Measurements from ENCODE around the gene HPCAL1. TPM values are rescaled to one million over a fixed set of nuclear protein-coding genes. Genes with fewer than 3 reads are reported as not detected.

Gene HPCAL1
- total and polyA plus RNA-seq, 2 donors (not counting 1 experiment from before 2014, with no cell fraction given): 60.3 to 65.1 TPM

DNA sequence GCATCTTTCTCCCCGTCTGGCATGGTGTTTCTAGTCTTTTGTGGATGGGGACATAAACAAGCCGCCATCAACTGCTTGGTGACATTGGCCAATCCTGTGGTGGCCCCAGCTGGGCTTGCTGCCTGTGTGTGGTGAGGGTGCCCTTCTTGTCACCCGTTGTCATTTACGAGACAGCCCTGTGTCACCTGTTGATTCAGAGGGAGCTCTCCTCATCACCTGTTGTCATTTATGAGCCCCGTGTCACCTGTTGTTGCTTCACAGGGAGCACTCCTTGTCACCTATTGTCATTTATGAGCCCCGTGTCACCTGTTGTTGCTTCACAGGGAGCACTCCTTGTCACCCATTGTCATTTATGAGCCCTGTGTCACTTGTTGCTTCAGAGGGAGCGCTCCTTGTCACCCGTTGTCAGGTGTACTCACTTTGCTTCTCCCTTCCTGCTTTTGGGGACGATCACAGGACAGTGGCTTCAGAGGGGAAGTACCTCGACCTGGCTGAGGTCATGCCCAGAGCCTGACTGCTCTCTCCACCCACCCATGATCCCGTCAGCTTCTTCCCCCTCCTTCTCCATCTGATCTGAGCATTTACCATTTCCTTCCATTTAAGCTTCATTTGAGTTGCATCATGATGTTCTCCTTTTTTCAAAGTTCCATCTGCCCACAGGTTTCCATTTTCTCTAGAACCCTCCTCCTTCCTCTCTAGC lies 29.1 kb downstream of the HPCAL1 start:
- Histone ChIP-seq H3K27ac (ENCODE audit: low read length in 2 of 2) (peak overlapping the region; percentile 58 to 82), H2AFZ (ENCODE audit: insufficient read depth, low read depth, low read length, poor library complexity, severe bottlenecking) (peak overlapping the region; percentile 60), H3K27me3 (replicated peaks in 1 of 4; ENCODE audit: control extremely low read depth in 1 of 4, control insufficient read depth in 3 of 4, insufficient read depth in 4 of 4, low read length in 3 of 4) (no peaks in the 10 kb centered on the region), H3K4me3 (ENCODE audit: control extremely low read depth in 1 of 5, extremely low read depth in 1 of 5, insufficient read depth in 1 of 5, low read depth in 2 of 5, low read length in 4 of 5) (peak overlapping the region in 4 of 5 experiments; percentile 49 to 57 (median 53)), H3K79me2 (ENCODE audit: control insufficient read depth, insufficient read depth, low read length) (peaks cover 69% of the 10 kb centered on the region), H3K9me3 (ENCODE audit: control extremely low read depth in 1 of 3, control insufficient read depth in 2 of 3, insufficient read depth in 1 of 3, low read length in 2 of 3) (peaks cover 0 to 10% (median 5%) of the 10 kb centered on the region in 3 donors), H3K9ac (ENCODE audit: low read length) (peak overlapping the region; percentile 62), H4K20me1 (ENCODE audit: control insufficient read depth, insufficient read depth, low read length, poor library complexity, severe bottlenecking) (peaks cover 34% of the 10 kb centered on the region), H3K36me3 (replicated peaks in 1 of 2; ENCODE audit: control extremely low read depth in 1 of 2, control insufficient read depth in 1 of 2, extremely low read depth in 1 of 2, insufficient read depth in 2 of 2, low read length in 1 of 2) (peaks cover 0 to 7% of the 10 kb centered on the region in 2 experiments), H3K4me2 (replicated peaks; ENCODE audit: low read depth, low read length, poor library complexity, severe bottlenecking) (peak overlapping the region; percentile 88), H3K4me1 (ENCODE audit: control insufficient read depth in 2 of 2, insufficient read depth in 2 of 2, low read length in 2 of 2) (peaks cover 55 to 62% of the 10 kb centered on the region in 2 donors)
- Mint-ChIP-seq H3K27ac (peak overlapping the region; percentile 81), H3K27me3 (no peaks in the 10 kb centered on the region), H3K4me1 (peaks cover 69% of the 10 kb centered on the region), H3K4me3 (peak overlapping the region; percentile 70), H3K9me3 (ENCODE audit: insufficient read depth) (peaks cover 4% of the 10 kb centered on the region)
- DNase-seq: peak; percentile 84
- CTCF ChIA-PET: interaction anchor here (0.7 to 2.9 kb wide), 8 partner anchors 21 to 189 kb away, joined by 3 to 12 read pairs (median 4); no protein-coding TSS in a partner anchor
- intact Hi-C loops (cut with micrococcal nuclease): loop anchor here (1.0 to 2.0 kb wide), 2 partner anchors 51 to 78 kb away; no protein-coding TSS in a partner anchor
- no peak for TF ChIP-seq CTCF (IDR thresholded peaks at IDR 0.05)
- TF ChIP-seq EZH2 (IDR thresholded peaks at IDR 0.05; ENCODE audit: borderline replicate concordance, insufficient read depth, low read depth, low read length, poor library complexity, severe bottlenecking): no peak
- 17% methylated on average over 9 of the region's 11 CpGs for WGBS (ENCODE audit: insufficient coverage)
- POLR2A ChIA-PET: interaction anchor here (0.6 to 1.4 kb wide), 5 partner anchors 15 to 199 kb away, joined by 3 to 6 read pairs (median 5); no protein-coding TSS in a partner anchor
- peak; percentile 79 for ATAC-seq (ENCODE audit: low read depth)
